ENCODE data around the gene TOE1. TPM values are rescaled to one million over a fixed set of nuclear protein-coding genes. Genes with fewer than 3 reads are reported as not detected.
A peak's percentile ranks its signal among the peaks of the same experiment; 100 is the strongest.

Gene TOE1
- total RNA-seq, 4 donors from 2014 or later, result 6.0 to 11.9 (median 9.6) TPM

DNA sequence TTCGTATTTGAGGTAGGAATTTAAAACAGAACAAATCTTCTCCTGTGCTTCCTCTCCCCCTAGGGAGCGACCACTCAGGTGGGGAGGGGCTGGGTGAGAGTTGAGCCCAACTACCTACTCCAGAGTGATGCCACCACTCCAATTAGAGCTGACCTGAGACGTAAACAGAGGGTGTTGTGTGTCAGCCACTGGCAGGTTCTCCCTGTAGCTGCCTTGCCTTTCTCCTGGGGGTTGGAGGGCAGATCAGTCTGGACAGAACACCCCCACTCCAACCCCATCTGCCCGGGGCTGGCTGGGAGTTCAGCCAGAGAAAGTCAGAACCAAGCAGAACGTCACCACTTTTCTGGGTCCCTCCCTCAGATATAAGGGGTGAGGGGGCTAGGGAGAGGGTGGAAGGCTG lies 11.3 kb upstream of the TOE1 start:
- DNase-seq (ENCODE audit: low spot score in 2 of 2), result peak in 1 of 2 donors; percentile 65
- H3K4me3 ChIP-seq (ENCODE audit: low read depth, poor library complexity, severe bottlenecking), result no peak overlapping the region
- intact Hi-C loops (cut with DNase I; ENCODE audit: low total_unique reads), result no loop called here
- TF ChIP-seq POLR2A (IDR thresholded peaks at IDR 0.05), result no peak
- TF ChIP-seq, protein P1, sequence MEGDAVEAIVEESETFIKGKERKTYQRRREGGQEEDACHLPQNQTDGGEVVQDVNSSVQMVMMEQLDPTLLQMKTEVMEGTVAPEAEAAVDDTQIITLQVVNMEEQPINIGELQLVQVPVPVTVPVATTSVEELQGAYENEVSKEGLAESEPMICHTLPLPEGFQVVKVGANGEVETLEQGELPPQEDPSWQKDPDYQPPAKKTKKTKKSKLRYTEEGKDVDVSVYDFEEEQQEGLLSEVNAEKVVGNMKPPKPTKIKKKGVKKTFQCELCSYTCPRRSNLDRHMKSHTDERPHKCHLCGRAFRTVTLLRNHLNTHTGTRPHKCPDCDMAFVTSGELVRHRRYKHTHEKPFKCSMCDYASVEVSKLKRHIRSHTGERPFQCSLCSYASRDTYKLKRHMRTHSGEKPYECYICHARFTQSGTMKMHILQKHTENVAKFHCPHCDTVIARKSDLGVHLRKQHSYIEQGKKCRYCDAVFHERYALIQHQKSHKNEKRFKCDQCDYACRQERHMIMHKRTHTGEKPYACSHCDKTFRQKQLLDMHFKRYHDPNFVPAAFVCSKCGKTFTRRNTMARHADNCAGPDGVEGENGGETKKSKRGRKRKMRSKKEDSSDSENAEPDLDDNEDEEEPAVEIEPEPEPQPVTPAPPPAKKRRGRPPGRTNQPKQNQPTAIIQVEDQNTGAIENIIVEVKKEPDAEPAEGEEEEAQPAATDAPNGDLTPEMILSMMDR (IDR thresholded peaks at IDR 0.05), result no peak
- WGBS, 2 donors, result 73 to 75% methylated on average over 5 of the region's 5 CpGs

DNA sequence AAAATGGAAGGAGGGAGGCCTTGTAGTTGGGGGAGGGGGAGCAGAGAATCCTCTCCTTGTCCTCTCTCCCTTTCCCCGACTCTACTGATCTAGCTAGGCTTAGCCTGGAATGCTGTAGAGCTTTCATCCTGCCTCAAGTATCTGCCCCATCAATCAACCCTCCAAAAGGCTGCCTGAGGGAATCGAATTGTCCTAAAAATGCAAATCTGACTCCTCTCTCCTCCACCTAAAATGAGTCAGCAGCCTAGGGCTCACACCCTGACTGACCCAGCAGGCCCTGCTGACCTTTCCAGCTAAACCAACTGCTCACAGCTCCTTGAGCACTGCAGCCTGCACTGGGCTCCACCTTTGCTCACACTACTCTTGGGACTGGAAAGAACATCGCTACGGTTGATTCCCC lies 10.5 kb upstream of the TOE1 start:
- intact Hi-C loops (cut with DNase I; ENCODE audit: low total_unique reads), result no loop called here
- WGBS, 2 donors, result 64 to 72% methylated on average over 4 of the region's 4 CpGs
- no peak for TF ChIP-seq POLR2A (IDR thresholded peaks at IDR 0.05)
- TF ChIP-seq, protein P1 (IDR thresholded peaks at IDR 0.05), result no peak
- peak in 1 of 2 donors; percentile 56 for DNase-seq (ENCODE audit: low spot score in 2 of 2)
- no peak overlapping the region for H3K4me3 ChIP-seq (ENCODE audit: low read depth, poor library complexity, severe bottlenecking)

DNA sequence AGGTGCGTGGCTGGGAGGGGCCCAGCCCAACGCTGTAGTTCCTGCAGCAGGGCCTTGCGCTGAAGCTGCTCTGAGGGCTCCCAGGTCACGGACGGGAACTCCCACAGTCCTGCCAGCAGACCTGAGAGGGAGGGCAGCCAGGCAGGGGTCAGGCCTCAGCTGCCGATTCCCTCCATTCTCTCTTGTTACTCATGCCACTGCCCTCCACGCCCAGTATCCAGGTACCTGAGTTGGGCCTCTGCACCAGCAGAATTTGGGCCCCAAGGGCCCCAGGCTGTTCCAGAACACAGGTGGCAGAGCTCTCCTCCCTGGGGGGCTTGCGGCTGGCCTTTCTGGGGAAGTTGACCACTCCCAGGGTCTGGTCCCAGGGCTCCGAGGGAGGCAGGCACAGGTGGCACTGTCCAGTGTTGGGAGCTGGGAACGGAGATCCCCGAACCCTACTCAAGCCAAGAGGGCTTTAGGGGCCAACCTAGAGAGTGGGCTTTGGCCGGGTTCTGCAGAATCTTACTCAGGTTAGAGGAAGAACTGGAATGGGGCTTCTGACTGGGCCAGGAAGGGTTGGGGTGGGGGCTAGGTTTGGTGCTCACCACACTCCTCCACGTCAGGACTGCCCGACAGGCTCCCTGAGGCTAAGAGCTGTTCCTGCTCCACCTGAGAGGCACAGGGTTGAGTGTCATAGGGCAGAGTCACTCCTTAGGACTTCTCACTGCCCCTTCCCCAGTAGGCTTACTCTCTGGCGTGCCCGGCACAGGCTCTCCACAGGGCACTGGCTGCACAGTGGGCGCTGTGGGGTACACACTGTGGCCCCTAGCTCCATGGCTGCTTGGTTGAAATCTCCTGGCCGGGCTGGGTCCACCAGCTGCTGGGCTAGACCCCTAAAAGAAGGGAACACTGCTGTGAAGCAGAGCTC lies 8.3 kb upstream of the TOE1 start:
- WGBS, 2 donors, result 93 to 95% methylated on average over 15 to 16 of the region's 18 CpGs
- no peak overlapping the region for H3K4me3 ChIP-seq (ENCODE audit: low read depth, poor library complexity, severe bottlenecking)
- intact Hi-C loops (cut with DNase I; ENCODE audit: low total_unique reads), result no loop called here
- TF ChIP-seq POLR2A (IDR thresholded peaks at IDR 0.05), result no peak
- TF ChIP-seq, protein P1 (IDR thresholded peaks at IDR 0.05), result no peak
- peak in 1 of 2 donors; percentile 78 for DNase-seq (ENCODE audit: low spot score in 2 of 2)

DNA sequence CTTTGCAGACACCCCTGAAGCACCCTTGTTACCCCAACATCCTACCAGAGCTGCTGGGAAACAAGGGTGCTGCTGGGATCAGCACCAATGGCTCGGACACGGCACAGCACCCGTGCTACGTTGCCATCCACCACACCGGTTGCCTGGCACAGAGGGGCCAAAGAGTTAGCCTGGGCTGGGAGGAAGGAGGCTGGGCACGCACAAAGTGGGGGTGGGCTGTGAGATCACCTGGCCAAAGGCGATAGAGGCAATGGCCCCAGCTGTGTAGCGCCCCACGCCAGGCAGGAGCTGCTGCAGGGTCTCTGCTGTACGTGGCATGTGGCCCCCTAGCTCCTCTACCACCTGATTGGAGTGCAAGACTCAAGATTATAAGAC lies 7.6 kb upstream of the TOE1 start:
- H3K4me3 ChIP-seq (ENCODE audit: low read depth, poor library complexity, severe bottlenecking), result no peak overlapping the region
- TF ChIP-seq POLR2A (IDR thresholded peaks at IDR 0.05), result no peak
- TF ChIP-seq, protein P1 (IDR thresholded peaks at IDR 0.05), result no peak
- 93 to 100% methylated on average over 10 of the region's 10 CpGs for WGBS, 2 donors
- DNase-seq (ENCODE audit: low spot score in 2 of 2), result peak in 1 of 2 donors; percentile 65
- intact Hi-C loops (cut with DNase I; ENCODE audit: low total_unique reads), result no loop called here

DNA sequence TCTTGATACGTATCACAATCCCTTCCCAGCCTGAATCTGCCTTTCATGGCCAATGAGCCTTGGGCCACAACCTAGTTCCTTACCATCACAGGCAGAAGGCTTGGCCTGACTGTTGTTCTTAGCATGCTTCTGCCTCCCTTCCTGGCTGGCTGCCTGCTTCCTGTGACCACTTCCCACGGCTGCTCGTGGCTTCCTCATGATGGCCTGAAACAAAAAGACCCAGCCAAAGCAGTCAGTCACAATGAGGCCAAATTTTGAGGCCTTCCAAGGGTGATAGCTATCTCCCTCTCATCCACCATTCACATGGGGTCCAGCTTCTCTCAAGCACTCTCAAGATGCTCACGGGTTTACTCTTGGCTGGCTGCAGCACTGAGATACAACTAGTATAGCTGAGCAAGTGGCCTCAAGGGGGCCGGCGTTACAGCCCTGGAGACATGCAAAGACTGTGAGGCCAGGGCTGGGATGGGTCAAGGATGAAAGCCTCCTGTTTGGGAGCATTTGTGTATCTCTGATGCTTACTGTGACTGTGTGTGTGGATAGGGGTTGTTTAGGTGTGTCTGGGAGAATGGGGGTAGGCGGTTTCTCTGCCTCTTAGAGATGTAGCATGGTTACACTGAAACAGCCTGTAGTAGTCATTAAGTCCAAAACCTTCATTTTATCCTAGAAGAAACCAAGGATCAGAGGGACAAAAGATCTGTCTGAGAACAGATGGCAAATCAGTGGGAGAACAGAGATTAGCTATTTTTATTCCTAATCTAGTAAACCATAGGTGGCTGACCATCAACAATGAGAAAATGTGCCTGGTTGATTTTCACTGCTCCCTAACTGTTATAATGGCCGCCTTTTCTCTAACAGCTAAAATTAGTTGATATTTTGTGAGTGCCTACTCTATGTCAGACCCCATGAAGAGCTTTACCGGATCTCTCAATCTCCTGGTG lies 5.4 kb upstream of the TOE1 start:
- no peak for DNase-seq (ENCODE audit: low spot score in 2 of 2)
- WGBS, 2 donors, result 65 to 79% methylated on average over 9 of the region's 9 CpGs
- TF ChIP-seq, protein P1 (IDR thresholded peaks at IDR 0.05), result no peak
- no peak for TF ChIP-seq POLR2A (IDR thresholded peaks at IDR 0.05)
- intact Hi-C loops (cut with DNase I; ENCODE audit: low total_unique reads), result no loop called here
- H3K4me3 ChIP-seq (ENCODE audit: low read depth, poor library complexity, severe bottlenecking), result no peak overlapping the region
